GOT3 (cell line): ENCODE results near the gene VWF.

Experiments
- DNase-seq: peaks from one replicate; lab custom pipeline; 2025; ENCODE audit warnings: mixed read lengths; lab: John Stamatoyannopoulos, UW

Gene VWF

DNA sequence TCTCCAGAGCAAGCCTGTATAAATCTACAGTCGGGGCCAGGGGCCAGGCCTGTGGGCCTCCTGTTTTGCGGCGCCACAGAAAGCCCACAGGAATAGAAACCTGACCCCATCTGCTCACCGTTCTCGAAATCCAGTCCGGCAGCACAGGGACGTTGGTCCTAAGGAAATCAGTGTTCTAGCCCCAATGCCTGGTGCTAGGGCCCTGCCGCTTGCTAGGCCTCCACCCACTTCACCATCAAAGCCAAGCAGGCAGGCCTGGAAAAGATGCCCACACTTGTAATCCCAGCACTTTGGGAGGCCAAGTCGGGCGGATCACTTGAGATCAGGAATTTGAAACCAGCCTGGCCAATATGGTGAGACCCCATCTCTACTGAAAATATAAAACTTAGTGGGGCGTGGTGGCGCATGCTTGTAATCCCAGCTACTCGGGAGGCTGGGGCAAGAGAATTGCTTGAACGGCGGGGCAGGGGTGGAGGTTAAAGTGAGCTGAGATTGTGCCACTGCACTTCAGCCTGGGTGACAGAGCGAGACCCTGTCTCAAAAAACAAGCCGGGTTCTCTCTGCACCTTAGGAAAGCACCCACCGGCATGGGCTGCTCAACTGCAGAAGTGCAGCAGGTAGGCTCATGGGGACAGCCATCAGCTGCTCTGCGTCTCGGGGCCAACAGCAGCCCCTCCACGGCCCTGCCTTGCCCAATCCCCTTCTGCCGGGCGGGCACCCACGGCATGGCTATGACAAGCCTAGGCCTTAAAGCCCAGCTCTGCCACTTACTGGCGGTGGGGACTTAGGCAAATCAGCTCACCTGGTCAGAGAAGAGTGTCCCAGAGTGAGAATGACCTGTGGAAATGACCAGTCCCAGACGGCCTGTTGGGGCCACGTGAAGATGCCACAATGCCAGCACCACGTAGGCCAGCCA, 47.4 kb downstream of the VWF start:
- DNase-seq, result no peak

DNA sequence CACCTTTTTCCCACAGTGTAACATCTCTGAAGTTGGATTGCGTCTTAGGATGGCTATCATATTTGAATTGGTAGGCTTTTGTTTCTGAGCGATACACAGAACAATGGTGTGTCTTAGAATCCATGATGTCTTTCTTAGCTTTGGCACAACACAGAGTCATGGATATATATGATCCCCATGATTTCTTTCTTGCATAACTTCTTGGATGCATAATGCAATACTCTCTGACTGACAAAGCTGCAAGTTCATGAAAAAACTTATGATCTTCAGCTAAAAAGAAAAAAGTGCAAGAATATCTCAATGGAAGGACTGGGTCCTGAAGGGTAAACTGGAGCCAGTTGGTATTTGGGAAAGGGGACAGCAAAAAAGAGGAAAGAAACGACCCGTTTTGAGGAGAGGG, 48.1 kb downstream of the VWF start:
- no peak for DNase-seq

DNA sequence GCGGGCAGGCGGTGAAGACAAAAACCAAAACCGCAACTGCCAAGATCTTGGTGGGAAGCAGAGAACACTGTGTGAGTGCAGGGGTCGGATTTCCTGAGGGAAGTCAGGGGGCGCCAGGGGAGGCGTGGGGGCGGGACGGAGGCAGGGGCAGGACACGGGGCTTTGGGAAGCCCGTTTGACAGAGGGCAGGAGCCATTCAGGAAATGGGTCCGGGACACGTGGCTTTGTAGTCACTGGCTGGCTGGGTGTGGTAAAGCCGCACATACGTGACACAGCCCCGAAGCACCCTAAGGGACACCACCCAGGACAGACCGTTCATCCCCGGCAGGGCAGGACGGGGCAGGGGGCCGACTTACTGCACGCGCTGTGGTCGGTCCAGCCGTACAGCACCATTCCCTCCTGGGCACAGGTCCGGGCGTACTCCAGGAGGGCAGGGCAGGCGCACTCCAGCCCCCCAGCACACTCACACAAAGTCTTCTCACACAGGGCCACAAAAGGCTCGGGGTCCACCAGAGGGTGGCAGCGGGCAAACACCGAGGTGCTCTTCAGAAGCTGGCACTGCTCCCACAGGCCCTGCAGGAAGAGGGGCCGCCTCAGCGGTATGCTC, 49.4 kb downstream of the VWF start:
- no peak for DNase-seq

DNA sequence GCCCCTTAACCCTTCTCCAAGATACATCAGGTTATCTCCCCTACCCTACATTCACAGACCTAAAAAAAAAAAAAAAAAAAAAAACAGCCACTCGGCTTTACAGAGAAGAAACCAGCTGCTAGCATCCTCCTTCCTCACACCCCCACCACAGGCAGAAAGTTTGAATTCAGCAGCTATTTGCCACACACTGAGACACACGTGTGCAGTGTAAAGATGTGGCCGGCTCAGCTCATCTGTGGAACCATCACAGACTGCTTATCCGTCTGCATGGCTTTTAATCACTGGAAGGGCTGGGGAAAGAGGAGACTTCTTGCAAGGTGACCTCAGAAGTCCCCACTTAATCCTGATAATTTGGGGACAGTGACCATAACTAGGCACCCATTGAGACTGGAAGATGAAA, 50.0 kb downstream of the VWF start:
- no peak for DNase-seq

DNA sequence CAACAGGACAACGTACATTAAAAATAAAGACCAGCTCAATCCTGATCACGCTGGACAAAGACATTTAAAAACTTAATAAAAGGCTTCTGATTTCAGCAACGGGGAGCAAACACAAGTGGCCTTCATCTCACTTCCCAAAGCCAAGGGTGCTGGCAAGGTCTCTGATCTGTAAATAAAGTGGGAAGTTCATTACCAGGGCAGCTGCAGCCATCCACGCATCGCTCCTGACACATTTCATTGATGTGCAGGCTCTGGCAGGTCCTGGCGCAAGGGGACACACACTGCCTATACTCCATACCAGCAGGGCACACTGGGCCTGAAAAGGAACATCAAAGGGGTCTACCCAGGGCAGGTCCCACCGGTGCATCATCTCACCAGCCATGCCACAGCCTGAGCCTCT, 51.0 kb downstream of the VWF start:
- no peak for DNase-seq

DNA sequence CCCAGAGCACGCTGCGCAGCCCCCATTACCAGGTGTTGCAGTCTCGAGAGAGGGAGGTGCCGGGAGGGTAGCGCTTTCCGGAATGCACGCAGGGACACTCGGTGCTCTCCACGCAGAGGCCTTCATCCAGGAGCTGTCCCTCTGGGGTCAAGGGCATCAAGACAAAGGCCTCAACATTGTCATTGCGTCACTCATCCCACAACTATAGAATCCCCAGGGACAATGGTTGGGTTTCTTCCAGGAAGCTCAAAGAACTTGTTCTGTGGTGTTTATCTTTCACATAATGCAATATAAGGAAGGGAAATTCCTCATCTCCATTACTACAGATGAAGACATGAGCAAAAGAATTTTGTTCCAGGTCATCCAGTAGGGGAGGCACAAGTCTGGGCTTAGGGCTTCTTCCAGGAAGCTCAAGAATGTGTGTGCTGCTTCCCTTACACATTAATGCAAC, 52.1 kb downstream of the VWF start:
- no peak for DNase-seq

DNA sequence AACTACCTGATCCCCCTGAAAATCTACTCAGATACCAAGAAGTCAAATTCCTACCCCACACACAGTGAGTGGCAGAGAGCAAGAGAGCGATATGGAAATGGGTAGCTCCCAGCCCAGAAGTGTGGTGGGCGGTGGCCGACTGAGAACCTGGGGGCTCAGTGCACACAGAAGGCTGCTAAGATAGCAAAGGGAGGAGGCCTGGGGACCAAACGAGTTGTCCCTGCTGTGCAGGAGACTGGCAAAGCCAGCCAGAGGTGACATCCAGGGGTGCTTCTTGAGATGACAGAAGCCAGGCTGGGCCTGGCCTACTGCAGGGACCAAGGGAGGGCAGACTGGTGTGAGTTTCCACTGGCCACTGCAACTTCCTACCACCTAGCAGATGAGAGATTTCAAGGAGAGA, 52.9 kb downstream of the VWF start:
- no peak for DNase-seq

DNA sequence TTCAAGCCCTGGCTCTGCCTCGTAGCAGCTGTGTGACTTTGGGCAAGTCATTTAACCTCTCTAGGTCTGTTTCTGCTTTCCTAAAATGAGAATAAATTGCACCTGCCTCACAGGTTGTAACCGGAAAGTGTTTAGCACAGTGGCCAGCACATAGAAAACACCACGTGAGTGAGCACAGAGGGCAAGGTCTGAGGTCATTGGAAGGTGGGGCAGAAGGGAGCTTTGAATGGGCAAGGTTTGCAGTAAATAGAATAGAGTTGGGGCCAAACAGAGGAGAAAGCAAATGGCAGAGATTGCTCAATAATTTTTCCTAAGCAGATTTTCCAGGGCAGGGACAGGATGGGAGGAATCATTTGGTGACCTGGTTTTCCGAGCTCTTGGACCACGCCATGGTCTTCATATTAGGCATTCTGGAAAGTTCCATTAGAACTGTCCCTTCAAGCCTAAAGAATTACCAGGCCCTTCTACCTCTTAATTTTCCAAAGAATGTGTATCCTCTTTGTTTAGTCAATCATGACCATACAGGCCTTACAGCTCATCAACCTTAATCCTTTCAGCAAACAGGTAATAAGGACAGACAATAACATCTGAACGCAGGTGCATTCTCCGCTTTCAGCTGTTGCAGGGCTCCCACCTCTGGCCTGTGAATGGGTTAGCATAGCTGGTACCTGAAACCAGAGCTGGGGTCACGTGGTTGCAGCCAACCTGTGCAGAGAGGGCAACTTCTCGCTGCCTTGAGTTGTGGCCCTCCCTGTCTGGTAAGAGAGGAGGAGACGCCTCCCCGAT, 53.8 kb downstream of the VWF start:
- DNase-seq, result no peak

DNA sequence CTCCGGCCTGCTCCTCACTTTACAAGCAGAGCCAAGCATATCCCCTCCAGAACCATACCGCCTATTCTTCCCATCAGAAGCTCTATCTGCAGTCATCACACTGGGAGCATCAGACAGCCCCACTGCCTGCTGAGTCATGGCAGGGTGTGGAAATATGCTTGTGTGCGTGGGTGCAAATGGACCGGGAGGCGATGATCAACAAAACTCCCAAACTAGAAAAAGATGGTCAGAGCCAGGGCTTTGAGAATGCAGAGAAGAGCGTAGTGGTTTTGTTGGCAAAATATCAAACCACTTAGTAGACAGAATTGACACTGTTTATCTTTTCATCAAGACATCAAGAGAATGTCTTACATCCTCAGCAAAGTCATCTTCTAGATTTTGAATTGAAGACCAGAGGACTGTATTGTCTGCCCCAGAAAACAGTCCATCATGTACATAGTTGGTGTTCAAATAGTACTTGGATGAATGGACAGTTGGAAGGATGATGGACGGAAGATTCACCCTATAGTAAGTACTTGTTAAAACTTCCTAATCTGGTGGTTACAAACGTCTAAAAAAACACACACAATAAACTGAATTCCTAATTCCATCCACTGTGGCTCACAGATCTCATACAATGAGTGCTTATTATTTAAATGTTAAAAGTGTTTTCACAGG, 54.9 kb downstream of the VWF start:
- no peak for DNase-seq

DNA sequence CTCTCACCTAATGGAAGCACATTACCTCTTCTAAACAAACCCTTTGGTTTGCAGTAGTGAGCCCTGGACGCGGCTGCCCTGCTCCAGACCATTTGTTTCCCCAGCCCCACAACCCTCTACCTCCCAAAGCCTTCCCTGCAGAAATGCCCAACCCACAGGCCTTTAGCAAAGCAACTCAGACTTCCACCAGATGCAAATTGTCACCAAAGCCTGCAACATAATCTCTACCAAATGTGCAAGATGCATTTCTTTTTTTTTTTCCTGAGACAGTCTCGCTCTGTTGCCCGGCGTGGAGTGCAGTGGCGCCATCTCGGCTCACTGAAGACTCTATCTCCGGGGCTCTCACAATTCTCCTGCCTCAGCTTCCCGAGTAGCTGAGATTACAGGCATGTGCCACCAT, 56.2 kb downstream of the VWF start:
- no peak for DNase-seq

DNA sequence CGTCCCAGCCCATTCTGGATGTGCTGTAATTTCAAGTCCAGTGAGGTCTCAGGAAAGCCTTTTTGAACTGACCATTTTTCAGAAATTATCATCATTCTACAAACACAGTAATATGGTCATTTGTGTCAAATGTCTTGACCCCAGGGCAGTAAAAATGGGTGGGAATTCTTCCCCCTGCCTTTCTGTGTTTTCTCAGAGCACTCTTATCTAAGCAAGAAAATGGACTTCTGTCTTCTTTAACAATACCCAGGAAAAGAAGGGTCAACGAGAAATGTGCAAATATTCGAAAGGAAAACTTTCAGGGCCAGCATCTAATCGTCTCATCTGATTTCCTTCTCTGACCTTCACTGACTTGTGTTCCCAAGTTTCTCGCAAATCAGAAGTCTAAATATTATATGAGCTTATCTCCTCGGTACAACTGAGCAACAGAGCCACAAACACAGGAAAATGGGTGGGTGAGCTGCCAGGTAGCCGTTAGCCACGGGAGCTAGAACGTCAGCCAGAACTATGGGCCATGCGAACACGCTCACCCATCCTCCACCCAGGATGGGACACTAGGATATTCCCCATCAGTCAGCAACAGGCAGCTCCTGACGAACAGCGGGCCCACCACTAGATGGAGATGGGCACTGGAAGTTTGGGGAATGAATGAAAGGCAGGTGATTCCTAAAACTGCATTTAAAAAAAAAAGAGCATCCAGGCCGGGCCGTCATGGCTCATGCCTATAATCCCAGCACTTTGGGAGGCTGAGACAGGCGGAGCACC, 57.1 kb downstream of the VWF start:
- no peak for DNase-seq

DNA sequence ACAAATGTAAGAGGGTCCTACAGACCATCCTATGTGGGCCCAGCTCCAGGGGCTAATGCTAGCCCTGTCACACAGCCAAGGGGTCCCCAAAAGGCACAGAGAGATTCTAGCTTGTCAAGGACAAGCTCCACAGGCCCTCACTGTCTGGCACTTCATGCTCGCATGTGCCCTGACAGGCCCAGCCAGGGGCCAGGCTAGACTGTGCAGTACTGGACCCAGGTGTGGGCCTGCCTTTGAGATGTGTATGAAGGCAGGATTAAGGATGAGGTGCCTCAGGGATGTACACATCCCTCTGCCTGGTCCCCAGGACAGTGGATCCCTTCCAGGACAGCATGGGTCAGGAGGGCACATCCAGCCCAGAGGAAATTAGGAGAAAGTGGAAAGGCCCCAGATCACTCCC, 57.8 kb downstream of the VWF start:
- DNase-seq, result no peak

DNA sequence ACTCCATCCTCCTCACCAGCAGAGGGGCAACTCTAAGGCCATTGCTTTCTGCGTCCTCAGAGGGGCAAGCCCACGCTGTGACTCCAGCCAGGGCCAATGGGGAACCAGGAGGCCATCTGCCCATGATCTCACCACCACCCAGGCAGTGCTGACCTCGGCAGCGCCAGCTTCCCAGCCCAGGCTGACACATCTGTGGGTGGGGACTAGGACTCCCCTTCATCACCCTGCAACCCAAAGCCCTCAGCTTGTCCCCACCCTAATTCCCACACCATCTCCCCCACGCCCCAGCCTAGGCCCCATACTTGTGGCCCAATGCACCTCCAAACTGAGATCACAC, 58.6 kb downstream of the VWF start:
- DNase-seq, result no peak

DNA sequence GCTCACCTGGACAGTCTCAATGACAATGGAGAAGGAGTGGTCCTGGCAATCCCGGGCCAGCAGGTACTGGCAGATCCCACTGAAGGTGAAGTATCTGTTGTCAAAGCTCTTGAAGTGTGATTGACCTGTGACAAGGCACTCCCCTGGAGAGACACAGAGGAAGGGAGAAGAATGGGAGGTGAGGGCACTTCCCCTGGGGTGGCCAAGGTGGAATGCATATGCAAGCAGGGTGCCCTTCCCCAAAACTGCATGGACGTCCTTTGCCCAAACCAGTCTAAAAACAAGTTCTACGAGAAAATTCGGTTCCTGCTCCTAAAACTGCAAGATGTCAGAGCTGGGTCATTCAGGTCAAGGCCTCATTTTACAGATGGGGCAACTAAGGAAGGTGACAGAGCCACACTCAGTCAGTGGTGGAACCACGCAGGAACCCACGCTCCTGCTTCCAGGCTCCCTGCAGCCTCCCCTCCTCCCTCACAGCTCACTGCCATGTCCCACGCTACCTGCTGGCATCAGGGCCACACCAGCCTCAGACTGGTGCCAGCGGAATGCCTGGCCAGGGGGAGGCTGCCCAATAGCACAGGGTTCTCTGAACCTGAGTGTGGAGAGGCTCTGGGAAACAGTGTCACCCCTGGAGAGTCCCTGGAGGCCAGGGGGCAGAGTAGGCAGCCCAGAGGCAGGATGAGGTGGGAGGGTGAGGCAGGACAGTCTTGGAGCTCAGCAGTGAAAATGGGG, 59.2 kb downstream of the VWF start:
- DNase-seq, result no peak

DNA sequence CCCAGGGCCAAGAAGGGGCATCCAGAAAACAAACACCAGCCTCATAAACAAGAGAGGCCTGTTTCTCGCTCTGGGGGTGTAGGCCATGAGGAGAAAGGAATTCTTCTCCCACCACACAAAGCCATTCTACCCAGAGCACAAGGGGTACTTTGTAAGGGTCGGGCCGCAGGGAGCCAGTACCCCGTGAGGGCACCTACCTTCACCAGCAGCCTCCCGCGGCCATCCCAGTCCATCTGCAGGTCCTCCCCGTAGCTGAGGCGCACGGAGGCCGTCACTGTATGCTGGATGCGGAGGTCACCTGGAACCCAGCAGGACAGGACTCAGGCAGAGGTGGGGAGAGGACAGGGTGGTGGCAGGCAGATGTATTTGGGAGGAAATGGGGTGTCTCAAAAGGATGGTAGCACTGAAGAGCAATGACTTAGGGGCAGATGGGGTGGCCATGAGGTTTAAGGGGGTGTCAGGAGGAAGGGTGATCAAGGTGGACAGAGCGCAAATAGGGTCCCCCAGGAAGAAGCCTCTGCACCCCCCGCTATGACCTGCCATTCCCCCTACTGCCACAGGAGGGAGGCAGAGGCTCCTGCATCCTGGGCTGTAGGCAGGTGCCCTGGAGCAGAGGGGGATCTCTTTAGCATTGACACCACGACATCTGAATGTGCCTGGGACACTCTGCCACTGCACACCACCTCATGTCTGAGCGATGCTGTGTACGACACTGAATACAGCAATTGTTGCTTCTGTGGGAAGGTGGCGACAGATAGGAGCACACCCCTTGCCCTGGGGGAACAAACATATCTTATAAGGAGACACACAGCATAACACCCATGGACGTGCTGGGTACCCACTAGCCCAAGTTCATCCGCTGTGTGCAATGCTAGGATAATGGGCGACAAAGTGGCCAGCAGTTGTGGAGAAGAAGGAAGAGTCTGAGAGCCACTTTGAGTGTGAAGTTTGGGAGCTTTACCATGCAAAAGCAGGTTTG, 61.4 kb downstream of the VWF start:
- DNase-seq, result no peak

DNA sequence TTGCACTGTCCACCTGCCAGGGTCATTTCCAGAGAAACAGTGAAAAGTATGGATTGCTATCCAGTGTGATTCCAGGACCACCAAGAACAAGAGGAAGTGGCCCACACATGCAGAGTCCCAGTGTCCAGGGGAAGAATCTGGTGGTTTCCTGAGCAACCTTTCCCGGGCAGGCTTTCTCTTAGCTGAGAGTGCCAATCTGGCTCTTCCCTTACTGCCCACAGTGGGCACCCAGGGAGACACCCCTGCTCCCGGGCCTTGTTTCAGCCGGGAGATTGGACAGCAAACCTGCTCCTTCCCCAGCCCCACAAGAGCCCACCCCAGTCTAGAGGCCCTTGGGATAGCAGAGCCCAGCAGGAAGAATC, 62.1 kb downstream of the VWF start:
- DNase-seq, result no peak

DNA sequence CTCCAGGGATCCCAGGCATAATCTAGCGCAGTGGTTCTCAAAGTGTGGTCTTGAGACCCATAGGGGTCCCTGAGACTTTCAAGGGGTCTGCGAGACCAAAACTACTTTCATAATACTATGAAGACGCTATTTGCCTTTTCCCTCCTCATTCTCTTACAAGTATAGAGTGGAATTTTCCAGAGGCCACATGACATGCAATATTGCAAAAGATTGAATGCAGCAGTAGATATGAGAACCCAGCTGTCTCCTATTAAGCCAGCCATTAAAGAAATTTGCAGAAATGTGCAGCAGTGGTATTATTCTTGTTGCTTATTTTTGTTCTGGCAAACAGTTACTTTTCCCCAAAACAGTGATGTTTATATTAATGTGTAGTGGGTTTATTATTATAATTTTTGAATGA, 62.8 kb downstream of the VWF start:
- no peak for DNase-seq

DNA sequence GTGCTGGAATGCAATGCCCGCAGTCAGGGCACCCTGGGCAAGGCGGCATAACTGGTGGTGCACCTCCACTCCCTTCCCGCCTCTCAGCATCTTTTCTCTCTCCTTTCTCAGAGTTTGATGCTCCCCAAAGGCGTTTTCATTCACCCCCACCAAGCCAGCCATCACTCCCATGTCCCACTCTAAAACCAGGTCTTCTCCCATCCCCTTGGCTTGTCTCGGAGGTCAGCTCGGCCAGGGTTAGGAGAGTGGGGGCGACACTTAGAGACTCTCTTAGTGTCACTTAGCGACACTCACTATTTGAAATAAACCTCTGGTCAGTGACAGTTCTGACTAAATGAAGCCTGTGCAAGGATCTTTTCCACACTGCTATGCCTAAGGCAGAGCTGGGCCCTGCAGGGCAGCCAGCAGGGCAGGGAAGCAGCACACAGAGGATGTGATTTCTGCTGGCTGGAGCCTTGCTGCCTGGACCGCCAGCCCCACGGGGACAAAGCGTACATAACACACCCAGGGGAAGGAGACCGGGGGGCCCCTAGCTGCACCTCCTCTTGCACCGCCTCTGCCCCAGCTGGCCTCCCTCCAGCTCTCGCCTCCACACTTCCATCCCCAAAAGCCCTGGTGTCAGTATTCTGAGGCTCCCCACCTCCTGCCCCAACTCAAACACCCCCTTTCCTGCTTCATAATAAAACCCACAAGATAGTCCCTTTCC, 64.5 kb downstream of the VWF start:
- DNase-seq, result no peak

DNA sequence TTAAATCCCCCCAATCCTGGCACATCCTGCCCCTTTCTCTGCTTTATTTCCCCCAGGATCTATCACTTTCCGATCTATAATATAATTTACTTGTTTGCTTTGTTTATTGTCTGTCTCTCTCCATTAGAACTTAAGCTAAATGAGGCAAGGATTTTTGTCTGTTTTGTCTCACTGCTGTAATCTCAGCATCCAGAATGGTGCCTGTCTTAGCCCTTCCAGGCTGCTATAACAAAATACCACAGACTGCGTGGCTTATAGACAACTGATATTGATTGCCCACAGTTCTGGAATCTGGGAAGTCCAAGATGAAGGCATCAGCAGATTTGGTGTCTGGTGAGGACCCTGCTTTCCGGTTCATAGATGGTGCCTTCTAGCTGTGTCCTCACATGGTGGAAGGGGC, 65.2 kb downstream of the VWF start:
- DNase-seq, result no peak
